Mesendoderm (in vitro differentiated cells): ENCODE results near the gene VCAN.

Experiments used
- DNase-seq: peaks from one replicate; pipeline ENCODE4 v3.0.0; 2013
- H2AK5ac ChIP-seq: 2 replicates; pipeline ENCODE4 v1.6.1; 2013; ENCODE audit warnings: low read length, inconsistent platforms
- H2BK120ac ChIP-seq: 2 replicates; pipeline ENCODE4 v1.6.1; 2013; ENCODE audit warnings: low read depth, mild to moderate bottlenecking, low read length, moderate library complexity, mixed read lengths
- H2BK15ac ChIP-seq: replicated peaks from 2 replicates; pipeline ENCODE4 v1.6.1; 2013; ENCODE audit warnings: low read depth, mild to moderate bottlenecking, moderate library complexity
- H2BK5ac ChIP-seq: 2 replicates; pipeline ENCODE4 v1.6.1; 2013; ENCODE audit warnings: low read length, inconsistent platforms
- H3K18ac ChIP-seq: 2 replicates; pipeline ENCODE4 v1.6.1; 2013; ENCODE audit warnings: mild to moderate bottlenecking, low read length, mixed read lengths
- H3K23ac ChIP-seq: one replicate; pipeline ENCODE4 v1.6.1; 2013; ENCODE audit warnings: low read length
- H3K27ac ChIP-seq: 2 replicates; pipeline ENCODE4 v1.5.1; 2013; ENCODE audit warnings: low read depth, mild to moderate bottlenecking, inconsistent platforms, low read length, moderate library complexity
- H3K27me3 ChIP-seq: 2 replicates; pipeline ENCODE4 v1.6.1; 2013; ENCODE audit warnings: low read length, control low read depth, mild to moderate bottlenecking, inconsistent platforms; ENCODE audit not compliant: insufficient read depth, poor library complexity
- H3K36me3 ChIP-seq: 2 replicates; pipeline ENCODE4 v1.6.1; 2013; ENCODE audit warnings: low read length, inconsistent platforms; ENCODE audit not compliant: control insufficient read depth, insufficient read depth
- H3K4ac ChIP-seq: one replicate; pipeline ENCODE4 v1.6.1; 2013; ENCODE audit warnings: low read depth, mild to moderate bottlenecking, low read length, moderate library complexity
- H3K4me1 ChIP-seq: 2 replicates; pipeline ENCODE4 v1.6.1; 2013; ENCODE audit warnings: low read depth, low read length, inconsistent platforms; ENCODE audit not compliant: control insufficient read depth
- H3K4me2 ChIP-seq: 2 replicates; pipeline ENCODE4 v1.6.1; 2013; ENCODE audit warnings: low read length
- H3K4me3 ChIP-seq: 2 replicates; pipeline ENCODE4 v1.5.1; 2013; ENCODE audit warnings: mild to moderate bottlenecking, low read length
- H3K56ac ChIP-seq: one replicate; pipeline ENCODE4 v1.6.1; 2013; ENCODE audit warnings: low read length
- H3K79me1 ChIP-seq: 2 replicates; pipeline ENCODE4 v1.6.1; 2013; ENCODE audit warnings: low read length, inconsistent platforms
- H3K79me2 ChIP-seq: 2 replicates; pipeline ENCODE4 v1.6.1; 2013; ENCODE audit warnings: mild to moderate bottlenecking, low read length; ENCODE audit not compliant: control insufficient read depth, insufficient read depth
- H3K9ac ChIP-seq: 2 replicates; pipeline ENCODE4 v1.6.1; 2013; ENCODE audit warnings: low read length, inconsistent platforms
- H4K5ac ChIP-seq: one replicate; pipeline ENCODE4 v1.6.1; 2013; ENCODE audit warnings: low read length
- H4K8ac ChIP-seq: one replicate; pipeline ENCODE4 v1.6.1; 2013; ENCODE audit warnings: low read depth, mild to moderate bottlenecking, control low read depth, low read length, moderate library complexity
- WGBS: extraction: QIAGEN DNeasy Blood & Tissue Kit; methylation state at CpG from one replicate; pipeline ENCODE4 v1.1.7; 2013; ENCODE audit warnings: low lambda C conversion rate, missing lambda C conversion rate; ENCODE audit not compliant: insufficient coverage; ENCODE audit errors: extremely low coverage; 5-methylcytosine and 5-hydroxymethylcytosine counted together

The VCAN gene

DNA sequence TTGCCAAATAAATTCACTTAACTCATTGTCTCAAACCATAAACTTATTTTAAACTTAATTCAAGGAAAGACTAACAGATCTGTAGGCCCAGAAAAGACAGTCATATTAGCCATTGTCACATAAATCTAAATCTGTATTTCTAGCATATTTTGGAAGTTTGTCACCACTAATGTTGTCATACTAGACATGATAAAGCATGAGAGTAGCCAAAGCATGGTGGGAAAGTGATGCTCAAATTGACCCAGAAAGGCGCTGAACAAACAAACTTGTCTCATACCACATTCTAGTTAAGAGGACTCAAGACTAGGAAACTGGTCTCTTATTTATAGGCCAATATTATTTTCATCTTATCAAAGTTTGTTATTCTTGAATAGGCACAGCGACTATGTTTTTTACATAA is 99.4 kb downstream of the VCAN start:
- no peak overlapping the region for H2AK5ac ChIP-seq
- no peak overlapping the region for H4K5ac ChIP-seq
- no peaks in the 10 kb centered on the region for H3K27me3 ChIP-seq
- H2BK5ac ChIP-seq = no peak overlapping the region
- no peak overlapping the region for H3K9ac ChIP-seq
- no peak overlapping the region for H3K4me3 ChIP-seq
- no peak overlapping the region for H3K4ac ChIP-seq
- H3K79me2 ChIP-seq = no peaks in the 10 kb centered on the region
- H3K79me1 ChIP-seq = no peaks in the 10 kb centered on the region
- no peak overlapping the region for H4K8ac ChIP-seq
- H2BK15ac ChIP-seq = no peak overlapping the region
- H3K23ac ChIP-seq = no peak overlapping the region
- H3K18ac ChIP-seq = no peak overlapping the region
- DNase-seq = no peak
- no peaks in the 10 kb centered on the region for H3K36me3 ChIP-seq
- H3K56ac ChIP-seq = no peak overlapping the region
- H3K4me2 ChIP-seq = no peak overlapping the region
- no peak overlapping the region for H3K27ac ChIP-seq
- H3K4me1 ChIP-seq = no peaks in the 10 kb centered on the region
- H2BK120ac ChIP-seq = no peak overlapping the region
- WGBS = no CpG with 5 or more reads among the region's 2 CpGs

DNA sequence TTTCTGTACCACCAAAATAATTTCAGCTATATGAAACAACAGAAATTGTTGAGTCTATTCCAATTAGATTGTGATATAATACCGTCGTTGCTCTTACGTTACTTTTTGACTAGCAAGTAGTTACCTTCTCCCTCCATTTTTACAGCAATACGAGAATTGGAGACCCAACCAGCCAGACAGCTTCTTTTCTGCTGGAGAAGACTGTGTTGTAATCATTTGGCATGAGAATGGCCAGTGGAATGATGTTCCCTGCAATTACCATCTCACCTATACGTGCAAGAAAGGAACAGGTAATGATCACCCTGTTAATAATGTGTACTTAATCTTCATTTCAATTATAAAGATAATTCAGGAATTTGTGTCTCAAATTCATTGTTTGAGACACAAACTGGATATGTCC is 100.7 kb downstream of the VCAN start:
- Histone ChIP-seq H2AK5ac (no peak overlapping the region), H2BK15ac (no peak overlapping the region), H4K5ac (no peak overlapping the region), H3K23ac (no peak overlapping the region), H4K8ac (no peak overlapping the region), H3K27ac (no peak overlapping the region), H3K79me1 (no peaks in the 10 kb centered on the region), H2BK5ac (no peak overlapping the region), H3K4ac (no peak overlapping the region), H3K4me1 (no peaks in the 10 kb centered on the region), H3K4me3 (no peak overlapping the region), H3K56ac (no peak overlapping the region), H3K18ac (no peak overlapping the region), H3K36me3 (no peaks in the 10 kb centered on the region), H3K4me2 (no peak overlapping the region), H2BK120ac (no peak overlapping the region), H3K79me2 (no peaks in the 10 kb centered on the region), H3K9ac (no peak overlapping the region), H3K27me3 (no peaks in the 10 kb centered on the region)
- DNase-seq = no peak
- no CpG with 5 or more reads among the region's 5 CpGs for WGBS

DNA sequence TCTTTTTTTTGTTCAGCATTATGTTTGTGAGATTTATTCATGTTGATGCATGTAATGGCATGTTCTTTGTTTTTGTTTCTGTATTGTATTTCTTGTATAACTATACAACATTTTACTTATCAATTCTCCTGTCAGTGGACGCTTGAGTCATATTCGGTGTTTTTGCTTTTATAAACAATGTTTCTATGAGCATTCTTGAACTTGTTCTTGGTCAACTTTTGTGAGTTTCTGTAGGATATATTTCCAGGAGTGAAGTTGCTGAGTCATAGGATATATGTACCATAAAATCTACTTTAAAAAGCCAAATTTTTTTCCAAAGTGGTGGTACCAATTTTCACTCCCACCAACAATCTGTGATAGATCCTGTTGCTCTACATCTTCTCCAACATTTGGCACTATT is 104.8 kb downstream of the VCAN start:
- Histone ChIP-seq H3K23ac (no peak overlapping the region), H3K9ac (no peak overlapping the region), H3K79me1 (no peaks in the 10 kb centered on the region), H3K27me3 (no peaks in the 10 kb centered on the region), H3K56ac (no peak overlapping the region), H3K36me3 (no peaks in the 10 kb centered on the region), H3K18ac (no peak overlapping the region), H3K27ac (no peak overlapping the region), H4K5ac (no peak overlapping the region), H2BK5ac (no peak overlapping the region), H2BK120ac (no peak overlapping the region), H2BK15ac (no peak overlapping the region), H3K4me1 (no peaks in the 10 kb centered on the region), H3K79me2 (no peaks in the 10 kb centered on the region), H3K4ac (no peak overlapping the region), H4K8ac (no peak overlapping the region), H3K4me2 (no peak overlapping the region), H3K4me3 (no peak overlapping the region), H2AK5ac (no peak overlapping the region)
- no peak for DNase-seq
- no CpG with 5 or more reads among the region's 2 CpGs for WGBS

DNA sequence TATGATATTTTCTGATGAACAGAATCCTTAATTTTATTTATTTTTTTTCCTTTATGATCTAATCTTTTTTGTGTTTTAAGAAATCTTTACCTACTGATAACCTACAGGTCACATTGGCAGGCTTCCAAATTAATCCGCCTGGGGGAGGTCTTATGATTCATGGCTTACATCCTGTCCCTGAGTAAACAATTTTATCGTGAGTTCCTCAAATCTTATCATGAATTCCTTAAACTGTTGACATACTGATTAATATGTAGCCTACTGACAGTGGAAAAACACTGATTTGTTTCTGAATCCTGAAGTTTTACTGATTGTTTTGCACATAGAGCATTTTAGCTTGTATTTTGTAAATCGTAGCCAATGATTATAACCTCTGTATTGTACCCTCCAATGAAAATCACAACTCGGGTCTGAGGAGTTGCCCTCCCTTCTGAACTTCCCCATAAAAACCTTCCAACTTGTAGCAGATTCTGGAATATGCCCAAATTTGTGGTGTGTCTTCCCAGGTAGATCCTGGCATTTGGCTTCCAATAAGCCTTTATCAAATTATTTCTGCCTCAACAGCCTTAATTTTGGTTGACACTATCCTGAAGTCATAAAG is 105.6 kb downstream of the VCAN start:
- no peak overlapping the region for H3K18ac ChIP-seq
- H3K56ac ChIP-seq = no peak overlapping the region
- no peak overlapping the region for H3K4me2 ChIP-seq
- H3K9ac ChIP-seq = no peak overlapping the region
- H3K27ac ChIP-seq = no peak overlapping the region
- H2BK15ac ChIP-seq = no peak overlapping the region
- DNase-seq = peak; percentile 54
- no peak overlapping the region for H2BK5ac ChIP-seq
- H3K4me1 ChIP-seq = no peaks in the 10 kb centered on the region
- no peak overlapping the region for H3K23ac ChIP-seq
- H3K27me3 ChIP-seq = no peaks in the 10 kb centered on the region
- H4K5ac ChIP-seq = no peak overlapping the region
- no CpG with 5 or more reads among the region's 4 CpGs for WGBS
- H2AK5ac ChIP-seq = no peak overlapping the region
- H4K8ac ChIP-seq = no peak overlapping the region
- no peaks in the 10 kb centered on the region for H3K36me3 ChIP-seq
- no peak overlapping the region for H3K4me3 ChIP-seq
- no peak overlapping the region for H2BK120ac ChIP-seq
- H3K4ac ChIP-seq = no peak overlapping the region
- H3K79me1 ChIP-seq = no peaks in the 10 kb centered on the region
- no peaks in the 10 kb centered on the region for H3K79me2 ChIP-seq

DNA sequence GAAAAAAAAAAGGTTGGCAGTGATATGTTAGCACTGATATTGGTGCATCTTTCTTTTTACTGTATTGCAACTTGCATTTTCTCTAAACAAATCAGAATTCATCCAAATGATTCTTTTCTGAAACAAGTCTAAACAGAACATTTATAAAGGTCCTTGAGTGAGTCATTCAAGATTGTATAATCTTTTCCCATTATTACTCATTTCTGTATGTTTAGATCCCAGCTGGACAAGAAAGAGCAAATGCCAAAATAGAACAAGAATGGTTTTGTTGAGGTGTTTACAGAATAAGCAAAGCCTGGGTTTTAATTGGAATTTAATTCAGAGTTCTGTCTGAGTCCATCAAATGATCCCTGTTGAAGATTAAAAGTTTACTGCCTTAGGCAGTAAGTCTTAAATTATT is 112.3 kb downstream of the VCAN start:
- no peak for DNase-seq
- Histone ChIP-seq H3K56ac (no peak overlapping the region), H2BK5ac (no peak overlapping the region), H3K18ac (no peak overlapping the region), H2BK120ac (no peak overlapping the region), H3K4me3 (no peak overlapping the region), H3K79me2 (no peaks in the 10 kb centered on the region), H4K5ac (no peak overlapping the region), H3K4me2 (no peak overlapping the region), H3K27ac (no peak overlapping the region), H4K8ac (no peak overlapping the region), H3K36me3 (no peaks in the 10 kb centered on the region), H2AK5ac (no peak overlapping the region), H3K4me1 (peaks cover 1% of the 10 kb centered on the region), H3K4ac (no peak overlapping the region), H3K23ac (no peak overlapping the region), H3K9ac (no peak overlapping the region), H3K27me3 (no peaks in the 10 kb centered on the region), H2BK15ac (no peak overlapping the region), H3K79me1 (no peaks in the 10 kb centered on the region)
